Psoas muscle (tissue), 8 donors: ENCODE results near the gene ARFGAP1. TPM values are rescaled to one million over a fixed set of nuclear protein-coding genes. Genes with fewer than 3 reads are reported as not detected.
A peak's percentile ranks its signal among the peaks of the same experiment; 100 is the strongest.

Experiments
- ATAC-seq, 4 donors: fragments of 200-7000 bp; cut with Tn5 transposase; one replicate each; pipeline ENCODE4 v1.9.1; 2020; ENCODE audit warnings: moderate library complexity in 3 of 4, mild to moderate bottlenecking in 2 of 4
- DNase-seq, 2 donors: peaks; one replicate each; pipeline ENCODE4 v3.0.0-alpha.2; 2020
- H3K27ac ChIP-seq: fragments of 200-600 bp; one replicate; pipeline ENCODE4 v1.8.0; 2022
- H3K27me3 ChIP-seq, 3 donors: fragments of 200-600 bp in 1 of 3; one replicate each; pipeline versions ENCODE4 v1.6.1 to v1.8.0; 2013 to 2022; ENCODE audit warnings: low read length in 2 of 3, mild to moderate bottlenecking in 2 of 3, moderate library complexity in 1 of 3; ENCODE audit not compliant: insufficient read depth in 3 of 3
- H3K36me3 ChIP-seq, 2 donors: fragments of 200-600 bp in 1 of 2; one replicate each; pipeline versions ENCODE4 v1.6.1 to v1.8.0; 2013 to 2022; ENCODE audit warnings: low read depth in 1 of 2, mild to moderate bottlenecking in 1 of 2, moderate library complexity in 1 of 2; ENCODE audit not compliant: insufficient read depth in 1 of 2
- H3K4me1 ChIP-seq: fragments of 200-600 bp; one replicate; pipeline ENCODE4 v1.8.0; 2022
- H3K4me3 ChIP-seq: fragments of 200-600 bp; one replicate; pipeline ENCODE4 v1.8.0; 2022; ENCODE audit warnings: mild to moderate bottlenecking
- H3K9me3 ChIP-seq: fragments of 200-600 bp; one replicate; pipeline ENCODE4 v1.8.0; 2022
- WGBS, 3 donors: extraction: QIAGEN DNeasy Blood & Tissue Kit; methylation state at CpG; one replicate each; pipeline versions ENCODE4 v1.1.6 to v1.1.7; 2013; 5-methylcytosine and 5-hydroxymethylcytosine counted together
- intact Hi-C, 2 donors: fragments of 100-400 bp; cut with DNase I; formaldehyde crosslinking; loops; one replicate each; pipeline versions ENCODE4 v1.11.0 to v1.14.2; 2022
- polyA plus RNA-seq, 3 donors: library from polyadenylated mRNA; stranded (reverse); fragments of 200-250 nt; gene quantifications; one replicate each; pipeline ENCODE4 v1.2.3, GENCODE V29; 2013
- total RNA-seq, 4 donors: library from RNA; stranded (reverse); fragmentation: NEBNext Ultra II Directional in 2 of 4; extraction: Animal tissue kit (Norgen Biotek cat#: 25700) in 2 of 4; gene quantifications; one replicate each; pipeline versions ENCODE4 v1.2.1 to v1.2.4, GENCODE V29; 2021 to 2023
- TF ChIP-seq, protein P1 (sequence below): fragments of 200-600 bp; IDR thresholded peaks from one replicate; pipeline ENCODE4 v1.8.0; 2022; ENCODE audit warnings: antibody characterized with exemption
- donor health status: healthy with polysubstance abuse.
- donor health status: DM: no; HTN: no; CAD: no; lungs with moderate emphysema.
- donor health status: Bipolar disorder and iron deficiency.
- donor health status: healthy.
- donor health status: DM: yes; HTN: yes; CAD: no.
- donor health status: DM: no; HTN: no; CAD: no.
- donor health status: DM: no; HTN: no; CAD: no.
- donor health status: DM: yes; HTN: yes; CAD: no.

The ARFGAP1 gene
- total and polyA plus RNA-seq, 7 donors = 19.9 to 42.2 (median 26.8) TPM

DNA sequence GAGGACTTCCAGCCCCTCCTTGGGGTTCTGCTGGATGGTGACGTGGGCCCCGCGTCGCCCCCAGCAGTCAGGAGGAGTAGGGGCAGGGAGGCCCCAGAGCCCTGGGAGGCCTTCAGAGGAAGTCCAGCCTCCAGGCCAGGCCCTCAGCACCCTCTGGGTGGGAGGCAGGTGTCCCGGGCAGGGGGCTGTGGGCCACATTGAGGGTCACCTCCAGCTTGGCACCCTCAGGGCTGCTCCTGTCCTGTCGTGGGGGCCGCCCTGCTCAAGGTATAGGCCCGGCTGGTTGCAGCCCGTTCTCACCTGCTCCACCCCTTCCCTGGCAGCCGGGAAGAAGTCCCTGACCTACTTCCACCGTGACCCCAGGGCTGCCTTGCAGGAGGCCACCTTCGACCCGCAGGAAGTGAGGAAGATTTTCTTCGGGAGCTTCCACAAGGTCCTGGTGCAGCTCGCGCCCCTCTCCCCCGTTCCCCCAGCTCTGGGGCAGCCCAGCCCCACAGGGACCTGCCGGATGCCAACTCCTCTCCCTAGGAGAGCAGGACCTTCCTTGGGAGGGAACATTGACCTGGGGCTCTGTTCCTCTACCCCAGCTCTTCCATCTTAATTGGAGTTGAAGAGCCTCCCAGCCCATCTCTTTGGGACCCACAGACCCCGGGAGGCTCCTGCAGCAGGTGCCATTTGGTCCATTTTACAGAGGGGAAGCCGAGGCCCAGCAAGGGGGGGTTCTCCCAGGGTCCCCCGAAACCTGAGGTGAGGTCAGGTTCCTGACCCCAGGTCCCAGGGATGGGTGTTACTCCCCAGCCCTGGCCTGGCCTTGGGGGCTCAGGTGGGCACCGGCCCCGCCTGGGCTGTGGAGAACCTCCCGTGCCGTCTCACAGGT is 46.8 kb downstream of the ARFGAP1 start:
- Histone ChIP-seq H3K36me3 (no peaks in the 10 kb centered on the region), H3K4me1 (no peaks in the 10 kb centered on the region), H3K27ac (no peak overlapping the region), H3K4me3 (no peak overlapping the region), H3K27me3 (peaks cover 0 to 57% (median 3%) of the 10 kb centered on the region in 3 donors), H3K9me3 (no peaks in the 10 kb centered on the region)
- 86 to 87% (median 87%) methylated on average over 21 to 25 of the region's 25 CpGs for WGBS, 3 donors
- DNase-seq = peak; percentile 4 to 30
- ATAC-seq = no peak
- TF ChIP-seq, protein P1, sequence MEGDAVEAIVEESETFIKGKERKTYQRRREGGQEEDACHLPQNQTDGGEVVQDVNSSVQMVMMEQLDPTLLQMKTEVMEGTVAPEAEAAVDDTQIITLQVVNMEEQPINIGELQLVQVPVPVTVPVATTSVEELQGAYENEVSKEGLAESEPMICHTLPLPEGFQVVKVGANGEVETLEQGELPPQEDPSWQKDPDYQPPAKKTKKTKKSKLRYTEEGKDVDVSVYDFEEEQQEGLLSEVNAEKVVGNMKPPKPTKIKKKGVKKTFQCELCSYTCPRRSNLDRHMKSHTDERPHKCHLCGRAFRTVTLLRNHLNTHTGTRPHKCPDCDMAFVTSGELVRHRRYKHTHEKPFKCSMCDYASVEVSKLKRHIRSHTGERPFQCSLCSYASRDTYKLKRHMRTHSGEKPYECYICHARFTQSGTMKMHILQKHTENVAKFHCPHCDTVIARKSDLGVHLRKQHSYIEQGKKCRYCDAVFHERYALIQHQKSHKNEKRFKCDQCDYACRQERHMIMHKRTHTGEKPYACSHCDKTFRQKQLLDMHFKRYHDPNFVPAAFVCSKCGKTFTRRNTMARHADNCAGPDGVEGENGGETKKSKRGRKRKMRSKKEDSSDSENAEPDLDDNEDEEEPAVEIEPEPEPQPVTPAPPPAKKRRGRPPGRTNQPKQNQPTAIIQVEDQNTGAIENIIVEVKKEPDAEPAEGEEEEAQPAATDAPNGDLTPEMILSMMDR = no peak
- intact Hi-C loops = no loop called here

DNA sequence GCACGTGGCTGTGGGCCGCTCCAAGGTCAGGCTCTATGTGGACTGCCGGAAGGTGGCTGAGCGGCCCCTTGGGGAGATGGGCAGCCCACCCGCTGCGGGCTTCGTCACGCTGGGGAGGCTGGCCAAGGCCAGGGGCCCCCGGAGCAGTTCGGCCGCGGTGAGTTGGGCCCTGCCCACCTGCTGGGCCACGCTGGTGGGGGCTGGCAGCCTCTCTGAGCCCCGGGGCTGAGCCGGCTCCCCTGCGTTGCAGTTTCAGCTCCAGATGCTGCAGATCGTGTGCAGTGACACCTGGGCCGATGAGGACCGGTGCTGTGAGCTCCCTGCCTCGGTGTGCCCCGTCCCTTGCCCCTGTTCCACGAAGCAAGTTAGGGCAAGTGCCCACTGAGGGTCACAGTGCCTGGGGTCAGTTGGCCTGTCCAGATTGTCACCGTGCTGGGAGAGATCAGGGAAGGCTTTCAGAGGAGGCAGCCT is 47.5 kb downstream of the ARFGAP1 start:
- no peak overlapping the region for H3K27ac ChIP-seq
- intact Hi-C loops = no loop called here
- no peaks in the 10 kb centered on the region for H3K36me3 ChIP-seq
- whole genome bisulfite sequencing, 3 donors = 81 to 92% (median 88%) methylated on average over 19 to 23 of the region's 23 CpGs
- H3K9me3 ChIP-seq = no peaks in the 10 kb centered on the region
- DNase-seq (peak; percentile 9 to 28), ATAC-seq (no peak)
- no peaks in the 10 kb centered on the region for H3K4me1 ChIP-seq
- peaks cover 0 to 60% (median 1%) of the 10 kb centered on the region in 3 donors for H3K27me3 ChIP-seq
- no peak overlapping the region for H3K4me3 ChIP-seq
- TF ChIP-seq, protein P1 = no peak

DNA sequence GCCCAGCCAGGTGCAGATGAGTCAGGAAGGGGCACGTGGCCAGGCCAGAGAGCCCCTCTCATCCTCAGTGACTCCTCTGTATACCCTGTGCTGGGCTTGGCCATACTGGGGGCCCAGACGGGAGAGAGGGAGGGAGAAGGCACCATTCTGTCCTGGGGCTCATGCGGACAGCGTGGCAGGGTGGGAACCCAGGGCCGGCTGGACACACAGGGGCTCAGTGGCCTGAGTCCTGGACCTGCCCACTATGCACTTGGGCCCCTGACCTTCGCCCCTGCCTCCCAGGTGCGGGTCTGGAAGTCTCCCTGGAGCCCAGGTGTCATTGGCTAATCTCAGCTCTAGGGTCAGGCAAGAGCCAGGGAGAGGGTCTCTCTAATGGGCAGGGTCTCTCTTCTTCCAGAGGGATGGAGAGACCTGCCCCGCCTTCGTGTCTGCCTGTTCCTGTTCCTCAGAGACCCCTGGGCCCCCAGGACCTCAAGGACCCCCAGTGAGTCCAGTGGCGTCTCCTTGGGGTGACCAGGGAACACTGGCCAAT is 48.1 kb downstream of the ARFGAP1 start:
- no peak for ATAC-seq
- DNase-seq = peak; percentile 5 to 22
- TF ChIP-seq, protein P1 = no peak
- Histone ChIP-seq H3K36me3 (no peaks in the 10 kb centered on the region), H3K4me1 (no peaks in the 10 kb centered on the region), H3K27ac (no peak overlapping the region), H3K4me3 (no peak overlapping the region), H3K27me3 (peaks cover 0 to 60% (median 0%) of the 10 kb centered on the region in 3 donors), H3K9me3 (no peaks in the 10 kb centered on the region)
- WGBS, 3 donors = 72 to 76% (median 73%) methylated on average over 6 to 10 of the region's 10 CpGs
- intact Hi-C loops = no loop called here

DNA sequence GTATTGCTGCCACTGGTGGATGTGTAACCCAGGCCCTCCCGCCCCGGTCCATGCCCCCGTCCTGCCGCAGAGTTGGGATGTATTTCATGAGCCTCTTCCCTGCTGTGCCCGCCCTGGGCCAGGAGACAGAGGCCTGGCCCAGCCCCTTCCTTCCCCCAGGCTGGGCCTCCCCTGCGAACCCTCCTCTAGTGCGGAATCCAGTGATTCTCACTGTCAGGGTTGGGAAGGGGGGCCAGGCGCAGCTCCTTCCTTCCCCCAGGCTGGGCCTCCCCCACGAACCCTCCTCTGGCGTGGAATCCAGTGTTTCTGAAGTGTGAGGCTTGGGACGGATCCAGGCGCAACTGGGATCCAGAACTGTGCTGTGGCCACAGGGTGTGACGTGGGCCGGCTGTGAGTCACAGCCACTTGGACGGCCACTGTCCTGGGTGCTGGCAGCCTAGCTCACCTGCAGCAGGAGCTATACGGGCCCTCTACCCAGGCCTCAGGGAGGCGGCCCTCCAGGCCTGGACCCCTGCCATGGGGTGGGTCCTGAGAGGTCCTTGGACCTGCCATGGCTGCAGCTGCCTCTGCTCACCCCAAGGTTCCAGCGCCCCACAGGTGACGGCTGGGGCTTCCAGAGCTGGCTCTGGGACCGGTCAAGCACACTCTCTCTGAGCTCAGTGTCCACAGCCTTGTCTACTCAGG is 48.7 kb downstream of the ARFGAP1 start:
- 34 to 47% (median 35%) methylated on average over 18 to 20 of the region's 20 CpGs for WGBS, 3 donors
- TF ChIP-seq, protein P1 = no peak
- Histone ChIP-seq H3K4me1 (no peaks in the 10 kb centered on the region), H3K27ac (no peak overlapping the region), H3K9me3 (no peaks in the 10 kb centered on the region), H3K4me3 (no peak overlapping the region), H3K36me3 (no peaks in the 10 kb centered on the region), H3K27me3 (peaks cover 0 to 62% (median 0%) of the 10 kb centered on the region in 3 donors)
- intact Hi-C loops = no loop called here
- peak; percentile 48 to 50 for DNase-seq
- no peak for ATAC-seq
